Measurements from ENCODE around the gene ZBTB48.

ZBTB48 gene

GRCh38 chr1:6591222-6591621 lies 11.4 kb downstream of the ZBTB48 start:
- Histone ChIP-seq H3K27ac (replicated peaks) (no peak overlapping the region), H3K27me3 (ENCODE audit: insufficient read depth, poor library complexity, severe bottlenecking) (no peaks in the 10 kb centered on the region), H3K4me3 (replicated peaks; ENCODE audit: insufficient read depth, low read length) (no peak overlapping the region)
- DNase-seq (ENCODE audit: low read depth in 1 of 2, low spot score in 1 of 2): peak in 1 of 2 experiments; percentile 89
- TF ChIP-seq SPI1 (IDR thresholded peaks at IDR 0.05; ENCODE audit: borderline replicate concordance, low read depth) (peak; percentile 94), CTCF (IDR thresholded peaks at IDR 0.05; ENCODE audit: insufficient read depth, low read length) (no peak)

GRCh38 chr1:6591644-6592043 lies 11.8 kb downstream of the ZBTB48 start:
- H3K27ac ChIP-seq (replicated peaks): no peak overlapping the region

DNA sequence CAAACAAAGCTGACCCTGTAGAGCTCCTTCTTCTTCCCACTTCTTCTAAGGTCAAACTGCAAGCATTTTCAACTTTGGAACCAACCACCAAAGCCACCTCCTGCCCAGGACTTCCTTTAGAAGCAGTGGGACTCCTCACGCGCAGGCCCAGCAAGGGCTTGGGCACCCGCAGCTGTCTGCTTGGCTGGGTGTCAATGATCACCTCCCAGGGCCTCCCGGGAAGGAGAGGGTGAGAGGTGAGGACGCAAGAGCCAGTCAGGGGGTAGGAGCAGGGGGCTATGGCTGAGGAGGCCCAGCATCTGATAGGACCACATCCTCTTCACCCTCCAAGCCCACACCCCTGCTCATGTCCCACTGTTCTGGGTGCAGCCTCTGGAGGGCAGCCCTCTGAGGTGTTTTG lies 12.6 kb downstream of the ZBTB48 start:
- DNase-seq (ENCODE audit: low read depth in 1 of 2, low spot score in 1 of 2): peak in 1 of 2 experiments; percentile 56
- TF ChIP-seq SPI1 (IDR thresholded peaks at IDR 0.05; ENCODE audit: borderline replicate concordance, low read depth): no peak
- TF ChIP-seq POLR2AphosphoS5 (IDR thresholded peaks at IDR 0.05; ENCODE audit: low read depth): no peak; the same call in 1 of the 2 replicates
- TF ChIP-seq GABPA (IDR thresholded peaks at IDR 0.05; ENCODE audit: low read depth): no peak
- TF ChIP-seq, protein P1, sequence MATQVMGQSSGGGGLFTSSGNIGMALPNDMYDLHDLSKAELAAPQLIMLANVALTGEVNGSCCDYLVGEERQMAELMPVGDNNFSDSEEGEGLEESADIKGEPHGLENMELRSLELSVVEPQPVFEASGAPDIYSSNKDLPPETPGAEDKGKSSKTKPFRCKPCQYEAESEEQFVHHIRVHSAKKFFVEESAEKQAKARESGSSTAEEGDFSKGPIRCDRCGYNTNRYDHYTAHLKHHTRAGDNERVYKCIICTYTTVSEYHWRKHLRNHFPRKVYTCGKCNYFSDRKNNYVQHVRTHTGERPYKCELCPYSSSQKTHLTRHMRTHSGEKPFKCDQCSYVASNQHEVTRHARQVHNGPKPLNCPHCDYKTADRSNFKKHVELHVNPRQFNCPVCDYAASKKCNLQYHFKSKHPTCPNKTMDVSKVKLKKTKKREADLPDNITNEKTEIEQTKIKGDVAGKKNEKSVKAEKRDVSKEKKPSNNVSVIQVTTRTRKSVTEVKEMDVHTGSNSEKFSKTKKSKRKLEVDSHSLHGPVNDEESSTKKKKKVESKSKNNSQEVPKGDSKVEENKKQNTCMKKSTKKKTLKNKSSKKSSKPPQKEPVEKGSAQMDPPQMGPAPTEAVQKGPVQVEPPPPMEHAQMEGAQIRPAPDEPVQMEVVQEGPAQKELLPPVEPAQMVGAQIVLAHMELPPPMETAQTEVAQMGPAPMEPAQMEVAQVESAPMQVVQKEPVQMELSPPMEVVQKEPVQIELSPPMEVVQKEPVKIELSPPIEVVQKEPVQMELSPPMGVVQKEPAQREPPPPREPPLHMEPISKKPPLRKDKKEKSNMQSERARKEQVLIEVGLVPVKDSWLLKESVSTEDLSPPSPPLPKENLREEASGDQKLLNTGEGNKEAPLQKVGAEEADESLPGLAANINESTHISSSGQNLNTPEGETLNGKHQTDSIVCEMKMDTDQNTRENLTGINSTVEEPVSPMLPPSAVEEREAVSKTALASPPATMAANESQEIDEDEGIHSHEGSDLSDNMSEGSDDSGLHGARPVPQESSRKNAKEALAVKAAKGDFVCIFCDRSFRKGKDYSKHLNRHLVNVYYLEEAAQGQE (IDR thresholded peaks at IDR 0.05; ENCODE audit: insufficient replicate concordance, low read depth): no peak
- no peak overlapping the region for H3K27ac ChIP-seq (replicated peaks)
- H3K4me3 ChIP-seq (replicated peaks; ENCODE audit: insufficient read depth, low read length): no peak overlapping the region
- H3K27me3 ChIP-seq (ENCODE audit: insufficient read depth, poor library complexity, severe bottlenecking): no peaks in the 10 kb centered on the region

More at GRCh38 chr1:6591644-6592043, 11.8 kb downstream of the ZBTB48 start:
- TF ChIP-seq CTCF (IDR thresholded peaks at IDR 0.05; ENCODE audit: insufficient read depth, low read length) (no peak), GABPA (IDR thresholded peaks at IDR 0.05; ENCODE audit: low read depth) (no peak), POLR2AphosphoS5 (IDR thresholded peaks at IDR 0.05; ENCODE audit: low read depth) (0 out of 2 replicates have a peak, but pooled peaks have one; percentile 2), SPI1 (IDR thresholded peaks at IDR 0.05; ENCODE audit: borderline replicate concordance, low read depth) (no peak)
- TF ChIP-seq, protein P1 (IDR thresholded peaks at IDR 0.05; ENCODE audit: insufficient replicate concordance, low read depth): no peak
- no peak for DNase-seq (ENCODE audit: low read depth in 1 of 2, low spot score in 1 of 2)
- Histone ChIP-seq H3K4me3 (replicated peaks; ENCODE audit: insufficient read depth, low read length) (no peak overlapping the region), H3K27me3 (ENCODE audit: insufficient read depth, poor library complexity, severe bottlenecking) (no peaks in the 10 kb centered on the region)

DNA sequence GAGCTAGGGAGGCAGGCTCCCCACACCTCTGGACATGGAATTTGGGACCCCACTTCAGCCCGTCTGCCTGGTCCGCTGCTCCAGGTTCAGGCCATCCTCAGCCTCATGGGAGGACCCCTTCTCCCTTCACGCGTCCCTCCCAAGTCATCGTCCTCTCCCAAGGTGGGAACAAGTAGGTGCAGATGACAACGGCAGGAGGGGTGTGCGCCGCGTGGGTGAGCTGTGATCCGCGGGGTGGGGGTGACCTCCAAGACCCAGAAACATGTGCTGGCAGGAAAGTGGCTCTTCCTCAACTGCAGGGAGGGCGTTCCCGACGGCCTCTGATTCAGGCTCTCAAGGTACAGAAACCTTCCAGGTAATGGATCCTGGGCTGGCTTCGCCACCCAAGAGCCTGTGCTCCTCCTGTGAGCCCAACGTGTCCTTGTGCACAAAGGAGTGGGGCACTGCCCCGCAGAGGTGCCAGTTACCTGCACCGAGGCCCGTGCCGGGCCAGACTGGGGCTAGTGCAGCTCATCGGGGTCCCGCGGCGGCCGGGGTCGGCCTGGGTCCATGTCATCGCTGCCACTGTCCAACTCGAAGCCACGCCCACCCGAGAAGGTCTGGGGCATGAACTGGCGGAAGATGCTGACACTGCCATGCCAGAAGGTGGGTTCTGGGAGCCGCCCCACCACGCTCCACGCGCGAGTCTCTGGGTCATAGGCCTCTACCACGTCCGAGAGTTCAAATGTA lies 13.2 kb downstream of the ZBTB48 start:
- H3K4me3 ChIP-seq (replicated peaks; ENCODE audit: insufficient read depth, low read length): no peak overlapping the region
- H3K27me3 ChIP-seq (ENCODE audit: insufficient read depth, poor library complexity, severe bottlenecking): no peaks in the 10 kb centered on the region
- no peak for TF ChIP-seq GABPA (IDR thresholded peaks at IDR 0.05; ENCODE audit: low read depth)
- TF ChIP-seq CTCF (IDR thresholded peaks at IDR 0.05; ENCODE audit: insufficient read depth, low read length): no peak
- TF ChIP-seq POLR2AphosphoS5 (IDR thresholded peaks at IDR 0.05; ENCODE audit: low read depth): no peak
- DNase-seq (ENCODE audit: low read depth in 1 of 2, low spot score in 1 of 2): no peak
- H3K27ac ChIP-seq (replicated peaks): no peak overlapping the region

Measured in HL-60 (cell line).